Endothelial cell of umbilical vein (primary cell): ENCODE data around the gene HDHD3. TPM values are rescaled to one million over a fixed set of nuclear protein-coding genes. Genes with fewer than 3 reads are reported as not detected.
A peak's percentile ranks its signal among the peaks of the same experiment; 100 is the strongest.

Experiments used
- BruUV-seq: library from RNA; stranded (reverse); fragments of 400-500 nt; replicated peaks from 2 replicates; lab custom pipeline; 2021; lab: Mats Ljungman, UMichigan
- CTCF ChIA-PET: fragments of 300-600, 350-600 bp; sonication (Branson Sonifier 250); formaldehyde crosslinking; loops from one replicate; lab custom pipeline; 2021; ENCODE audit warnings: antibody characterized with exemption, inconsistent platforms; lab: Charles Lee
- POLR2A ChIA-PET: fragments of 300-600, 350-600 bp; sonication (Branson Sonifier 250); formaldehyde crosslinking; loops from one replicate; lab custom pipeline; 2021; ENCODE audit warnings: antibody characterized with exemption, inconsistent platforms; lab: Charles Lee
- DNase-seq: peaks from one replicate; pipeline ENCODE4 v3.0.0-alpha.2; 2011; ENCODE audit warnings: low read depth, low spot score
- FAIRE-seq: peaks from 2 replicates; lab custom pipeline; 2011; peaks lifted over from hg19 to GRCh38; lab: Jason Lieb, UNC
- H2AFZ ChIP-seq: 2 replicates; pipeline ENCODE4 v1.6.0; 2012; ENCODE audit warnings: low read depth, low read length, control low read depth, inconsistent platforms
- H3K27ac ChIP-seq: 2 replicates; pipeline ENCODE4 v1.5.1; 2011; ENCODE audit warnings: low read depth, mild to moderate bottlenecking, control low read depth, low read length, moderate library complexity; ENCODE audit not compliant: insufficient read depth
- H3K27me3 ChIP-seq, 2 experiments: 2 replicates each; pipeline versions ENCODE4 v1.6.0 to v1.6.1; 2011; ENCODE audit warnings: low read length in 2 of 2, mixed read lengths in 1 of 2; ENCODE audit not compliant: control insufficient read depth in 2 of 2, insufficient read depth in 2 of 2
- H3K36me3 ChIP-seq, 2 experiments: 2 replicates in 1 of 2; 3 replicates in 1 of 2; pipeline ENCODE4 v1.5.1; 2011; ENCODE audit warnings: low read length in 2 of 2, mild to moderate bottlenecking in 1 of 2, moderate library complexity in 1 of 2; ENCODE audit not compliant: control insufficient read depth in 2 of 2, insufficient read depth in 2 of 2; ENCODE audit errors: extremely low read depth in 1 of 2
- H3K4me1 ChIP-seq: 3 replicates; pipeline ENCODE4 v1.5.1; 2011; ENCODE audit warnings: mild to moderate bottlenecking, low read length; ENCODE audit not compliant: control insufficient read depth, insufficient read depth; ENCODE audit errors: extremely low read depth
- H3K4me2 ChIP-seq: 2 replicates; pipeline ENCODE4 v1.6.1; 2011; ENCODE audit warnings: low read length, control low read depth, mixed read lengths; ENCODE audit not compliant: insufficient read depth
- H3K4me3 ChIP-seq, 3 experiments: fragments of 200-600 bp in 1 of 3; sonication (generic), shearing (Covaris generic) in 1 of 3; replicated peaks in 1 of 3; 2 replicates each; pipeline ENCODE4 v1.5.1; 2011 to 2016; ENCODE audit warnings: control low read depth in 3 of 3, low read length in 3 of 3, mild to moderate bottlenecking in 2 of 3, inconsistent platforms in 1 of 3, low read depth in 1 of 3, moderate library complexity in 1 of 3; ENCODE audit not compliant: insufficient read depth in 1 of 3
- H3K79me2 ChIP-seq: 2 replicates; pipeline ENCODE4 v1.6.0; 2012; ENCODE audit warnings: low read length, inconsistent platforms; ENCODE audit not compliant: control insufficient read depth, insufficient read depth
- H3K9ac ChIP-seq: replicated peaks from 2 replicates; pipeline ENCODE3; 2011; ENCODE audit warnings: low read length, control low read depth; ENCODE audit not compliant: insufficient read depth; ENCODE audit errors: extremely low read depth
- H3K9me1 ChIP-seq: replicated peaks from 3 replicates; pipeline ENCODE4 v1.6.0; 2011; ENCODE audit warnings: mild to moderate bottlenecking, low read length; ENCODE audit not compliant: control insufficient read depth, insufficient read depth; ENCODE audit errors: extremely low read depth
- H3K9me3 ChIP-seq: replicated peaks from 2 replicates; pipeline ENCODE4 v1.5.1; 2012; ENCODE audit warnings: low read length, inconsistent platforms; ENCODE audit not compliant: control insufficient read depth, insufficient read depth
- H4K20me1 ChIP-seq: replicated peaks from 2 replicates; pipeline ENCODE3; 2011; ENCODE audit warnings: mild to moderate bottlenecking, low read length; ENCODE audit not compliant: control insufficient read depth, insufficient read depth; ENCODE audit errors: extremely low read depth
- CTCF ChIP-seq, 2 donors: IDR thresholded peaks; 1 replicate in 1 of 2; 2 replicates in 1 of 2; pipeline ENCODE4 v1.5.1; 2011; ENCODE audit warnings: low read length in 2 of 2, mild to moderate bottlenecking in 2 of 2, moderate library complexity in 2 of 2, control low read depth in 1 of 2, inconsistent platforms in 1 of 2, low read depth in 1 of 2; ENCODE audit not compliant: insufficient read depth in 1 of 2; ENCODE audit errors: extremely low read depth in 1 of 2
- EZH2 ChIP-seq: IDR thresholded peaks from 2 replicates; pipeline ENCODE4 v1.6.1; 2012; ENCODE audit warnings: borderline replicate concordance, low read depth, mild to moderate bottlenecking, moderate library complexity, low read length, inconsistent platforms; ENCODE audit not compliant: severe bottlenecking
- FOS ChIP-seq: IDR thresholded peaks from 2 replicates; pipeline ENCODE4 v1.6.1; 2011; ENCODE audit warnings: mild to moderate bottlenecking, low read length, moderate library complexity, borderline replicate concordance; ENCODE audit not compliant: insufficient read depth
- GATA2 ChIP-seq: IDR thresholded peaks from 2 replicates; pipeline ENCODE4 v1.7.0; 2011; ENCODE audit warnings: low read depth, mild to moderate bottlenecking, moderate library complexity, mixed read lengths, low read length; ENCODE audit not compliant: insufficient read length, insufficient read depth
- JUN ChIP-seq: IDR thresholded peaks from 2 replicates; pipeline ENCODE4 v1.6.1; 2011; ENCODE audit warnings: borderline replicate concordance, low read depth; ENCODE audit not compliant: insufficient read length, insufficient read depth
- MAX ChIP-seq: IDR thresholded peaks from 2 replicates; pipeline ENCODE4 v1.6.1; 2011; ENCODE audit not compliant: insufficient read depth, insufficient read length
- MYC ChIP-seq: IDR thresholded peaks from one replicate; pipeline ENCODE4 v1.6.1; 2011; ENCODE audit warnings: mild to moderate bottlenecking, low read depth, low read length
- POLR2A ChIP-seq: IDR thresholded peaks from 2 replicates; pipeline ENCODE4 v1.6.1; 2012; ENCODE audit warnings: low read depth, mild to moderate bottlenecking, control low read depth, low read length
- POLR2AphosphoS5 ChIP-seq: IDR thresholded peaks from 2 replicates; pipeline ENCODE4 v1.6.1; 2012; ENCODE audit warnings: low read depth, mild to moderate bottlenecking, control low read depth, low read length, moderate library complexity; ENCODE audit not compliant: insufficient read depth
- dilution Hi-C: fragments of 300-500 bp; cut with MboI; formaldehyde crosslinking; loops from one replicate; pipeline ENCODE4 v1.15.0; 2019; ENCODE audit warnings: low sequenced_read_pairs; ENCODE audit not compliant: extremely low pct_ligation_motif_present
- intact Hi-C: fragments of 100-400 bp; cut with micrococcal nuclease; formaldehyde crosslinking; loops from one replicate; pipeline ENCODE4 v1.10.0; 2022
- polyA plus RNA-seq, 4 experiments: library from polyadenylated mRNA; depleted of rRNA in 3 of 4; stranded (reverse) in 3 of 4; unstranded in 1 of 4; fragments of >200 nt; gene quantifications; 2 replicates each; pipeline versions ENCODE4 v1.2.1 to v1.2.3, GENCODE V29; 2011 to 2012; ENCODE audit warnings: missing spikeins in 1 of 4
- total RNA-seq: library from RNA; stranded (reverse); gene quantifications from 2 replicates; pipeline ENCODE4 v1.2.3, GENCODE V29; 2021

HDHD3 gene
- total and polyA plus RNA-seq, 2 donors (not counting 3 experiments of a cell fraction or from before 2014, with no cell fraction given), result 7.6 to 14.1 TPM

- Histone ChIP-seq H2AFZ (no peak overlapping the region), H3K4me3 (no peak overlapping the region), H3K27me3 (no peaks in the 10 kb centered on the region), H4K20me1 (no peaks in the 10 kb centered on the region), H3K4me1 (no peaks in the 10 kb centered on the region), H3K9me3 (no peaks in the 10 kb centered on the region), H3K36me3 (peaks cover 0 to 7% of the 10 kb centered on the region in 2 experiments), H3K27ac (no peak overlapping the region), H3K9me1 (no peaks in the 10 kb centered on the region), H3K9ac (no peak overlapping the region), H3K79me2 (no peaks in the 10 kb centered on the region), H3K4me2 (no peak overlapping the region)
- no peak for TF ChIP-seq POLR2AphosphoS5
- TF ChIP-seq CTCF (IDR thresholded peaks at IDR 0.05; ENCODE audit: extremely low read depth in 1 of 2, insufficient read depth in 1 of 2, low read depth in 1 of 2, low read length in 2 of 2), result no peak
- no peak for TF ChIP-seq MAX
- TF ChIP-seq EZH2, result no peak
- no peak for TF ChIP-seq GATA2
- TF ChIP-seq POLR2A, result no peak
- no peak for TF ChIP-seq FOS
- TF ChIP-seq MYC, result no peak
- TF ChIP-seq JUN, result no peak
- no TSS peak for BruUV-seq
- POLR2A ChIA-PET, result no interaction called here
- CTCF ChIA-PET, result interaction anchor here (1.2 kb wide), 1 partner anchor 10 kb away, joined by 4 read pairs; no protein-coding TSS in a partner anchor
- DNase-seq (no peak), FAIRE-seq (peak; percentile 12)
- dilution Hi-C loops (no loop called here), intact Hi-C loops (no loop called here)
Observed at GRCh38 chr9:113372059-113372458, 4.7 kb downstream of the HDHD3 start.
